Stimulated activated CD4-positive, alpha-beta T cell treated with anti-CD3 and anti-CD28 coated beads, Interleukin-15, amount 100 ng/mL, for 24 hours (primary cell): ENCODE measurements around the gene ACSM3.
"Not testable (repeated sequence)": the region's sequence is repeated elsewhere in the genome, so short reads cannot be mapped to it uniquely, and the experiment has no call there.

Experiments
- DNase-seq: peaks from one replicate; pipeline ENCODE4 v3.0.0-alpha.2; 2020

The ACSM3 gene

DNA sequence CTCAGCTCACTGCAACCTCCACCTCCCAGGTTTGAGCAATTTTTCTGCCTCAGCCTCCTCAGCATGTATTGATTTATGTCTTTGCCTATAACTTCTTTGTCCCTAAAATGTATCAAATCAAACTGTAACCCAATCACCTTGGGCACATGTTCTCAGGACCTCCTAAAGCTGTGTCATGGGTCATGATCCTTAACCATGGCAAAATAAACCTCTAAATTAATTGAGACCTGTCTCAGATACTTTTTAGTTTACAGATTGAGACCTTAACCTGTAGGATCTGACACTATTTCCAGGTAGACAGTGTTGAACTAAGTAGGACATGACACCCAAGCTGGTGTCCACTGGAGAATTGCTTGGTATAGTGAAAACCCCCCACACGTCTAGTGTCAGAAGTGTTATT is 2.6 kb upstream of the ACSM3 start:
- DNase-seq = no peak

GRCh38 chr16:20762404-20763123 is 1.2 kb upstream of the ACSM3 start:
- DNase-seq = no peak

DNA sequence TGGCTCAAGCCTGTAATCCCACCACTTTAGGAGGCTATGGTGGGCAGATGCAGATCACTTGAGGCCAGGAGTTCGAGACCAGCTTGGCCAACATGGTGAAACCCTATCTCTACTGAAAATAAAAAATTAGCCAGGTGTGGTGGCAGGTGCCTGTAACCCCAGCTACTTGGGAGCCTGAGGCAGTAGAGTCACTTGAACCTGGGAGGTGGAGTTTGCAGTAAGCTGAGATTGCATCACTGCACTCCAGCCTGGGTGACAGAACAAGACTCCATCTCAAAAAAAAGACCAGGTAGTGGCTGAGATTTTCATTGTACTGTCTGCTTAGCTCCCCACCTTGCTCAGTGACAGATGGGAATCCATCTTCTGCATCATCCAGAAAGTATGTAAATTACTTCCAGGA is 634 bp downstream of the ACSM3 start:
- DNase-seq = not testable (repeated sequence)

GRCh38 chr16:20765732-20766131 is 1.9 kb downstream of the ACSM3 start:
- DNase-seq = no peak

DNA sequence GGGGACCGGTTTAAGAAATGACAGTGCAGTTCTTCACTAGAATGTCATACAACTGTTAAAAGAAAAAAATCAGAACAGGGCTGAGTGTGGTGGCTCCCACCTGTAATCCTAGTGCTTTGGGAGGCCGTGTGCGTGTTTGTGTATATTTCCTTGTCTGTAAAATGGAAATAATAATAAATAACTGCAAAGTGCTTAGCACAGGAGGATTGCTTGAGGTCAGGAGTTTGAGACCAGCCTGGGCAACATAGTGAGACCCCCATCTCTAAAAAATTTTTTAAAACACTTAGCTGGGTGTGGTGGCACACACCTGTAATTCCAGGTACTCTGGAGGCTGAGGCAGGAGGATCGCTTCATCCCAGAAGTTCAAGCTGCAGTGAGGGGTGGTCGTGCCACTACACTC is 2.5 kb downstream of the ACSM3 start:
- no peak for DNase-seq

- DNase-seq = no peak
Measured at GRCh38 chr16:20767577-20767976, 3.8 kb downstream of the ACSM3 start.

GRCh38 chr16:20768121-20768520 is 4.3 kb downstream of the ACSM3 start:
- DNase-seq = no peak

- no peak for DNase-seq
Measured at GRCh38 chr16:20768818-20769217, 5.0 kb downstream of the ACSM3 start.

DNA sequence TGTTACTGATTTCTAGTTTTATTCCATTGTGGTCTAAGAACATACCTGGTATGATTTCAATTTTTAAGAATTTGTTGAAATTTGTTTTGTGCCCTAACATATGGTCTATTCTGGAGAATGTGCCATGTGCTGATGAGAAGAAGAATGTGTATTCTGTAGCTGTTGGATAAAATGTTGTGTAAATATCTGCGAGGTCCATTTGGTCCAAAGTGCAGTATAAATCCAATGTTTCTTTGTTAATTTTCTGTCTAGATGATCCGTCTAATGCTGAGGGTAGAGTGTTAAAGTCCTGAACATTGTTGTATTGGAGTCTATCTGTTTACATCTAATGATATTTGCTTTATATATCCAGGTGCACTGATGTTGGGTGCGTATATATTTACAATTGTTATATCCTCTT is 9.9 kb downstream of the ACSM3 start:
- no peak for DNase-seq

- DNase-seq = peak; percentile 79
Measured at GRCh38 chr16:20774703-20775362, 11.0 kb downstream of the ACSM3 start.

DNA sequence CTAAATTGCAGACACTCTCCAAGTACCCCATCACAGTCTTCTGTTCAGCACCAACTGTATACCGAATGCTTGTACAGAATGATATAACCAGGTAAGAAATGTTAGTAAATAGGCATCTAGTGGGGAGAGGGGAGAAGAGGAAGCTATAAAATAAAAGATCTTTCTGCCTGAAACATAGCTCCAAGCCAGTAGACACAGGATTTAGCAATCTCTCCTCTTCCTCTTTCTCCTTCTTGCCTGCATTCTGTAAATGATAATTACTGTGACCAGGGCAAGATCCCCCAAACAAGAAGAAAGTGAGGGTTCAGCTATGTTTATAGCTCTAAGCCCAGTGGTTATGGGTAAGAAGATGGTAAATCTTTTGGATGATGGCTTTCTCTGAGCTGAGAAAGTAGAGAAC is 17.9 kb downstream of the ACSM3 start:
- DNase-seq = no peak

DNA sequence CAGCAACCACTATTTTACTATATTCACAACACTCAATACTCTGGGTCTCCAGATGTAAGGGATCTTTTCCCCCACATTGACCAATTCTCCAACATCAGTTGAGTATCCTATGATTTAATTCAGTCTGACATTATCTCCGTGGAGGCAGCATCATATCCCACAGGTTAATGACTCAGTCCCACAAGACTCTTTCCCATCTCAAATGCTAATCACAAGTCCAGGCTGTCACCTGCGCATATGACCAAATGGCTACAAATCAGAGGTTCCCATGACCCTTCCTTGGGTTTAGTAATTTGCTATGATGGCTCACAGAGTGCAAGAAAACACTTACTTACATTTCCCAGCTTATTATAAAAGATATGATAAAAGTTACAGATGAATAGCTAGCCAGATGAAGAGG is 18.7 kb downstream of the ACSM3 start:
- DNase-seq = no peak

- DNase-seq = no peak
Measured at GRCh38 chr16:20784204-20784603, 20.4 kb downstream of the ACSM3 start.

DNA sequence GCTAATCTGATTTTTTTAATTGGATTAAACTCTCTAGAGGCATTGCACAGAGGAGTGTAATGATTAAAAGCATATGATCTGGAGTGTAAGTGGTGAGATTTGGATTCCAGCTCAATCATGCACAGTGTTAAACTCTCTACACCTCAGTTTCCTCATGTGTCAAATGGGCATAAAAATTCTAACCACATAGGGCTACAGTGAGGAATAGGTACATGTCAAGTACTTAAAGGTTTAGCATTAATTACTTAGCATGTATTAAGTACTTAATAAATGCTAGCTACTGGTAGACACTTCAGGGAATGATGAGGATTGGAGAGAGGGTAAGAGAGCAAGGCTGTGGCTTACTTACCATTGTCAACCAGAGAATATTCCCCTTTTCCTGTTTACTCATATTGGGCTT is 25.3 kb downstream of the ACSM3 start:
- no peak for DNase-seq

DNA sequence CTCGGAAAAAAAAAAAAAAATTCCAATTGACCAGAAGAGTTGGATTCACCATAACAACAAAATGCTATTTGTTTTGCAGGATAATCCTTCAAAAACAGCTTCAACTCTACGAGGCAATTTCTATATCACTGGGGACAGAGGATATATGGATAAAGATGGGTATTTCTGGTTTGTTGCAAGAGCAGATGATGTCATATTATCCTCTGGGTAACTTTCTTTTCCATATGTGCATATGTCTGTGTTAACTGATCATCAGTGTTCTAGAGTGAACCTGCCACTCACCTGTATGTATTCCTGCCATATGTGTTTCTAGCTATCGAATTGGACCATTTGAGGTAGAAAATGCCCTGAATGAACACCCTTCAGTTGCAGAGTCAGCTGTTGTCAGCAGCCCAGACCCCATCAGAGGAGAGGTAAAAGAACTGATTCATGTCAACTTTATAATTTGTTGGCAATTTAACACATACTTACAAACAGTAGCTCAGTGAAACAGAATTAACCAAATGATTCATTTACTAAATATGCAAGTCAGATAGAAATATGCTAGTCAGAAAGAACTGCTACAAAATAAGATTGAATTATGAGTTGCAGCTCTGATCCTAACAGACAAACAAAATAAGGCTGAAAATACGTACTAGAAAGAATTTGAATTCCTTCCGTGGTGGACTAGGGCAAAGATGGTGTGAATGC is 28.3 kb downstream of the ACSM3 start:
- DNase-seq = no peak

DNA sequence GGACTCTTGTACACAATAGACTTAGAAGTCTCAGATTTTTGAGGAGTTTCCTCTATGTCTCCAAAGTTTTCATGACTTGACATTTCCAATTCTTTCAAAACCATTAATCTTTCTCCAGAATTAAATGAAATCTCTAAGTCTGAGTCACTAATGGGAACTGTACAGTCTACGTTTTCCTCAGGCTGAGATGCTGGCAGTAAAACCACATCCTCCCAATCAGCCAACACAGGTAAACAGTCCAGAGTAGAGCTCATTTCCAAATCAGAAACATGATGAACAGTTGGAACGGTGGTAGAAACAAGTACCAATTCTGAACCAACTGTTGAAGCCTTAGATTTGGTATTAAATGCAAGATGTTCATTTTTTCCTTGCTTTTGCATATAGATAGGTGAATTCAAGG is 34.5 kb downstream of the ACSM3 start:
- no peak for DNase-seq

GRCh38 chr16:20799599-20799998 is 35.8 kb downstream of the ACSM3 start:
- DNase-seq = no peak

- no peak for DNase-seq
Measured at GRCh38 chr16:20801278-20801677, 37.5 kb downstream of the ACSM3 start.

GRCh38 chr16:20803192-20803560 is 39.4 kb downstream of the ACSM3 start:
- no peak for DNase-seq

DNA sequence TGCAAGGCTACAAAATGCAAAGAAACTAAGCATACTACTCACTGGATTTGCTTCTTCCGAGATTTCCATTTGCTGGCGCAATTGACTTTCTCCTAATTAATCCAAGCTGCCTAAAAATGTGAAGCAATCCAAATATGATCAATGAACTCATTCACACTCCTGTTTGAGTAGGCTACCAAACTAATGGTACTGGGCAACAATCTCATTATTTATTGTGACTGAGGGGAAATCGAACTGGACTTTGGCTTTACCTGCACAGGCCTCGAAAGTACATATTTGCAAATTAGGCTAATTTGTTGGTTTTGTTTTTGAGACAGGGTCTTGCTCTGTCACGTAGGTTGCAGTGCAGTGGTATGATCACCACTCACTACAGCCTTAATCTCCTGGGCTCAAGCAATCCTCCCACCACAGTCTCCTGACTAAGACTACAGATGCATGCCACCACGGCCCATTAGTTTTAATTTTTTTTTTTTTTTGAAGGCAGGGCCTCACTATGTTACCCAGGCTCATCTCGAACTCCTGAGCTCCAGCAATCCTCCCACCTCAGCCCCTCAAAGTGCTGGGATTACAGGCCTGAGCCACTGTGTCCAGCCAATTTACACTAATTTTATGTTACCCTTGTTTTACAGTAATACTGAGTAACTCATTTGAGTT is 39.9 kb downstream of the ACSM3 start:
- no peak for DNase-seq

GRCh38 chr16:20805684-20806167 is 41.9 kb downstream of the ACSM3 start:
- DNase-seq = not testable (repeated sequence)

GRCh38 chr16:20806168-20807050 is 42.6 kb downstream of the ACSM3 start, which contains the start of the genes ERI2 and REXO5:
Gene ERI2, minus strand, starts transcription at chr16:20806472. Its CDS starts 42 bp downstream, at chr16:20806430.
Gene REXO5, plus strand, starts transcription at chr16:20806527. Its CDS starts 427 bp downstream, at chr16:20806954.
- DNase-seq = peak; percentile 89
